HPDE6-E6E7 (cell line): ENCODE measurements around the gene FUT7.
A peak's percentile ranks its signal among the peaks of the same experiment; 100 is the strongest.

Experiments used
- DNase-seq: peaks from one replicate; pipeline ENCODE4 v3.0.0; 2011; ENCODE audit warnings: missing footprints; ENCODE audit errors: extremely low spot score

The FUT7 gene

GRCh38 chr9:137049544-137050449 is 17.9 kb upstream of the FUT7 start:
- no peak for DNase-seq

- DNase-seq: no peak
These were observed 17.0 kb upstream of the FUT7 start for GRCh38 chr9:137048655-137049543.

GRCh38 chr9:137046088-137046787 is 14.3 kb upstream of the FUT7 start, which contains the start of gene NPDC1:
NPDC1 (minus strand) TSS chr9:137046177; CDS start chr9:137045989, 188 bp downstream.
- peak; percentile 88 for DNase-seq

- DNase-seq: no peak
These were observed 13.6 kb upstream of the FUT7 start for GRCh38 chr9:137045294-137046087.

GRCh38 chr9:137044502-137045177 is 12.8 kb upstream of the FUT7 start:
- DNase-seq: no peak

- no peak for DNase-seq
These were observed 12.1 kb upstream of the FUT7 start for GRCh38 chr9:137044037-137044436.

GRCh38 chr9:137042751-137043727 is 11.2 kb upstream of the FUT7 start:
- DNase-seq: no peak

GRCh38 chr9:137041124-137041523 is 9.2 kb upstream of the FUT7 start:
- DNase-seq: no peak

- no peak for DNase-seq
These were observed 8.7 kb upstream of the FUT7 start for GRCh38 chr9:137040568-137040967.

- no peak for DNase-seq
These were observed 7.9 kb upstream of the FUT7 start for GRCh38 chr9:137039611-137040366.

GRCh38 chr9:137038916-137039315 is 7.0 kb upstream of the FUT7 start:
- no peak for DNase-seq

GRCh38 chr9:137037483-137037882 is 5.6 kb upstream of the FUT7 start:
- no peak for DNase-seq

GRCh38 chr9:137037035-137037434 is 5.1 kb upstream of the FUT7 start:
- DNase-seq: no peak

GRCh38 chr9:137035937-137036336 is 4.0 kb upstream of the FUT7 start:
- DNase-seq: no peak

- no peak for DNase-seq
These were observed 3.6 kb upstream of the FUT7 start for GRCh38 chr9:137035507-137035834.

- DNase-seq: peak; percentile 89
These were observed 3.0 kb upstream of the FUT7 start for GRCh38 chr9:137034709-137035506.

GRCh38 chr9:137034039-137034708 is 2.3 kb upstream of the FUT7 start:
- no peak for DNase-seq
